OCI-LY7 (cell line): Measurements from ENCODE around the gene HIVEP3.

Source experiments
- CTCF ChIP-seq: fragments of 200-600 bp; sonication (generic); conservative IDR thresholded peaks from 2 replicates; pipeline ENCODE4 v1.5.1; 2014; ENCODE audit warnings: mild to moderate bottlenecking, antibody characterized with exemption, low read length, moderate library complexity, mixed read lengths
- EZH2phosphoT487 ChIP-seq: fragments of 200-600 bp; sonication (generic); IDR thresholded peaks from 2 replicates; pipeline ENCODE4 v1.6.1; 2018; ENCODE audit warnings: low read depth, borderline replicate concordance, mild to moderate bottlenecking, mixed run types, antibody characterized with exemption, low read length, moderate library complexity, mixed read lengths

- TF ChIP-seq CTCF (no peak), EZH2phosphoT487 (no peak)
These were observed 76.4 kb downstream of the HIVEP3 start for GRCh38 chr1:41842326-41842725.
